ENCODE measurements around the gene P2RY2. TPM values are rescaled to one million over a fixed set of nuclear protein-coding genes. Genes with fewer than 3 reads are reported as not detected.

Gene P2RY2
- total RNA-seq, 1 experiment from 2014 or later = 22.5 TPM

DNA sequence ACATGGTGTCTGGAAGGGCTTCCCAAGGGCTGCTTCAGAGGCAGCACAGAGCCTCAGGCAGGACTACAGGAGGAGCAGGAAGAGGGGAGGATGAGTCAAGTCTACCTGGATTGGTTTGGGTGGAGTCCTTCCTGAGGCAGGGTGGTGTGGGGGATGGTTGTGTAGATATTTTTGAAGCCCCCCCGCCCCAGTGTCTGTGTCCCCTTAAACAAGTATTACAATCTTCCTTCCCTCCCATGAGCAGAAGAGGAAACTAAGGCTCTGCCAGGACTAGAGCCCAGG lies 41.3 kb upstream of the P2RY2 start:
- H3K4me1 ChIP-seq (replicated peaks; ENCODE audit: insufficient read depth) = peaks cover 26% of the 10 kb centered on the region
- H3K36me3 ChIP-seq (ENCODE audit: low read depth) = no peaks in the 10 kb centered on the region
- POLR2A ChIA-PET (ENCODE audit: unreplicated experiment) = interaction anchor here (0.7 to 1.3 kb wide), 2 partner anchors 104 to 451 kb away, joined by 8 to 25 read pairs; no protein-coding TSS in a partner anchor
- H3K4me2 ChIP-seq = peak overlapping the region; percentile 28; the same call in 1 of the 2 replicates
- no TSS peak for BruUV-seq (replicated peaks)
- no peak overlapping the region for H2AFZ ChIP-seq
- H3K27ac ChIP-seq = no peak overlapping the region
- CTCF ChIA-PET = interaction anchor here (0.7 to 4.2 kb wide), 7 partner anchors 113 to 578 kb away, joined by 3 to 22 read pairs (median 4); no protein-coding TSS in a partner anchor
- H4K20me1 ChIP-seq (ENCODE audit: insufficient read depth) = no peaks in the 10 kb centered on the region
- no peaks in the 10 kb centered on the region for H3K27me3 ChIP-seq (ENCODE audit: insufficient read depth, low read depth)
- intact Hi-C loops (cut with micrococcal nuclease; ENCODE audit: unreplicated experiment) = no loop called here
- peaks cover 10% of the 10 kb centered on the region; the same call in 1 of the 2 replicates for H3F3A ChIP-seq (ENCODE audit: insufficient read depth, low read depth)
- TF ChIP-seq, protein P1, sequence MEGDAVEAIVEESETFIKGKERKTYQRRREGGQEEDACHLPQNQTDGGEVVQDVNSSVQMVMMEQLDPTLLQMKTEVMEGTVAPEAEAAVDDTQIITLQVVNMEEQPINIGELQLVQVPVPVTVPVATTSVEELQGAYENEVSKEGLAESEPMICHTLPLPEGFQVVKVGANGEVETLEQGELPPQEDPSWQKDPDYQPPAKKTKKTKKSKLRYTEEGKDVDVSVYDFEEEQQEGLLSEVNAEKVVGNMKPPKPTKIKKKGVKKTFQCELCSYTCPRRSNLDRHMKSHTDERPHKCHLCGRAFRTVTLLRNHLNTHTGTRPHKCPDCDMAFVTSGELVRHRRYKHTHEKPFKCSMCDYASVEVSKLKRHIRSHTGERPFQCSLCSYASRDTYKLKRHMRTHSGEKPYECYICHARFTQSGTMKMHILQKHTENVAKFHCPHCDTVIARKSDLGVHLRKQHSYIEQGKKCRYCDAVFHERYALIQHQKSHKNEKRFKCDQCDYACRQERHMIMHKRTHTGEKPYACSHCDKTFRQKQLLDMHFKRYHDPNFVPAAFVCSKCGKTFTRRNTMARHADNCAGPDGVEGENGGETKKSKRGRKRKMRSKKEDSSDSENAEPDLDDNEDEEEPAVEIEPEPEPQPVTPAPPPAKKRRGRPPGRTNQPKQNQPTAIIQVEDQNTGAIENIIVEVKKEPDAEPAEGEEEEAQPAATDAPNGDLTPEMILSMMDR (conservative IDR thresholded peaks at IDR 0.05) = no peak
- TF ChIP-seq EZH2 (IDR thresholded peaks at IDR 0.05; ENCODE audit: low read depth) = no peak
- no peaks in the 10 kb centered on the region for H3K79me2 ChIP-seq (ENCODE audit: low read depth)
- no peak overlapping the region for H3K4me3 ChIP-seq
- H3K9me3 ChIP-seq (ENCODE audit: insufficient read depth, low read depth) = peaks cover 4% of the 10 kb centered on the region; the same call in 1 of the 2 replicates
- DNase-seq = no peak
- H3K9me2 ChIP-seq (ENCODE audit: insufficient read depth) = no peaks in the 10 kb centered on the region

DNA sequence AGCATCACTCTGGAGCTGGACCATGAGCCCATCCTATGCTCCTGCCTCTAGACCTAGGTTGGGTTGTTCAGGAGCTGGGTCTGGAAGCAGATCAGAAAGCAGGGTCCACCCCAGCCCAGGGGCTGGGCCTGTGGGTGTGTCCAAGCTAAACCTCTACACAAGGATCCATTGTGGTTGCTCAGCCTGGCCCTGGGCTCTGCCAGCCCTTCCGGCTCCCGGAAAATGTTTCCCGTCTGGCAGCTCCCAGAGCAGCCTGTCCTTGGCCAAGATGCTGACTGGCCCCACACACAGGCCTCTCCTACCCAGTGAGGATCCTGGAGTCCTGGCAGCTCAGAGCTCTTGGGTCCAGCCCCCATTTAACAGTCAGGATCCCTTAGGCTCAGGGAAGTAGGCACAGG lies 40.7 kb upstream of the P2RY2 start:
- no peaks in the 10 kb centered on the region for H3K27me3 ChIP-seq (ENCODE audit: insufficient read depth, low read depth)
- no peak overlapping the region for H3K4me3 ChIP-seq
- intact Hi-C loops (cut with micrococcal nuclease; ENCODE audit: unreplicated experiment) = no loop called here
- H3K27ac ChIP-seq = no peak overlapping the region
- H3K79me2 ChIP-seq (ENCODE audit: low read depth) = no peaks in the 10 kb centered on the region
- TF ChIP-seq, protein P1 (conservative IDR thresholded peaks at IDR 0.05) = no peak
- TF ChIP-seq EZH2 (IDR thresholded peaks at IDR 0.05; ENCODE audit: low read depth) = no peak
- H3F3A ChIP-seq (ENCODE audit: insufficient read depth, low read depth) = peaks cover 10% of the 10 kb centered on the region; the same call in 1 of the 2 replicates
- ChIA-PET CTCF (interaction anchor here (0.5 to 4.2 kb wide), 21 partner anchors 9 to 706 kb away, joined by 3 to 22 read pairs (median 4); no protein-coding TSS in a partner anchor), POLR2A (ENCODE audit: unreplicated experiment) (interaction anchor here (0.6 kb wide), 1 partner anchor 25 kb away, joined by 8 read pairs; no protein-coding TSS in a partner anchor)
- DNase-seq = no peak
- no peak overlapping the region for H2AFZ ChIP-seq
- H3K9me2 ChIP-seq (ENCODE audit: insufficient read depth) = no peaks in the 10 kb centered on the region
- 0 out of 2 replicates have a peak overlapping the region, but pooled peaks have one; percentile 28 for H3K4me2 ChIP-seq
- peaks cover 22% of the 10 kb centered on the region for H3K4me1 ChIP-seq (replicated peaks; ENCODE audit: insufficient read depth)
- no TSS peak for BruUV-seq (replicated peaks)
- no peaks in the 10 kb centered on the region for H4K20me1 ChIP-seq (ENCODE audit: insufficient read depth)
- peaks cover 5% of the 10 kb centered on the region; the same call in 1 of the 2 replicates for H3K9me3 ChIP-seq (ENCODE audit: insufficient read depth, low read depth)
- H3K36me3 ChIP-seq (ENCODE audit: low read depth) = no peaks in the 10 kb centered on the region

DNA sequence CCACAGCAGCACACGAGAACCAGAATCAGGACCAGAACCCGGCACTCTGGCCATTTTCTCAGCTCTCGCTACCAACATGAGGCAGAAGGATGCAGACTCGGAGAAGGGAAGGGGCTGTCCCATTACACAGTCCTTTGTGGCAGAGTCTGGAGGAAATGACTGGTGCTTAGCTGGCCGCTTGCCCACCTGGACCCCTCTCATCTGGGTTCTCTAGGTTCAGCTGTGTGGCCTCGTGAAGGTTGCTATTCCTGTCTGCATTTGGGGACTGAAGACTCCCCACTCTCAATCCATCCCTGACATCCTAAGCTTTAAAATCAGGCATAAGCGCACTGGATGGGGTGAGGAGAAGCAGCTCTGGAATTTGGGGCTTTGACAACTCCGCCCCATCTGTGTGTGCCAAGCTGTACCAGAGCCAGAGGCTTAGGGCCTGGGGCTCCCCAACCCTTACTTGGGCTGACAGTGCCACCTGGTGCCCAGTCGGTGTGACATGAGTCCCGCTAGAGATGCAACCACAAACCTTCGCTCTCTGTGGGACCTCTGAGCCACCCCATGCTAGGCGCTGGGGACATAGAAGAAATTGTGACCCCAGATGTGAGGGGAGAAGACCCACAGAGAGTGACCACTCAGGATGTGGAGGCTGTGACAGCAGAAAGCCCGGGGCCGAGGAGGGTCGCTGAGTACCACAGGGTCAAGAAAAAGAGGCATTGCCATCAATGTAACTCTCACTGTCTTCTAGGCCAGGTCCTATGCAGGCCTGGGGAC lies 40.1 kb upstream of the P2RY2 start:
- no TSS peak for BruUV-seq (replicated peaks)
- intact Hi-C loops (cut with micrococcal nuclease; ENCODE audit: unreplicated experiment) = loop anchor here (1.0 to 2.0 kb wide), 7 partner anchors 35 to 707 kb away; partner anchors contain the start of gene FCHSD2
- H3K36me3 ChIP-seq (ENCODE audit: low read depth) = no peaks in the 10 kb centered on the region
- H3K27me3 ChIP-seq (ENCODE audit: insufficient read depth, low read depth) = no peaks in the 10 kb centered on the region
- no peak overlapping the region for H3K4me3 ChIP-seq
- CTCF ChIA-PET = interaction anchor here (0.5 to 4.2 kb wide), 21 partner anchors 8 to 707 kb away, joined by 3 to 22 read pairs (median 4); no protein-coding TSS in a partner anchor
- H3K4me1 ChIP-seq (replicated peaks; ENCODE audit: insufficient read depth) = peaks cover 22% of the 10 kb centered on the region
- TF ChIP-seq, protein P1 (conservative IDR thresholded peaks at IDR 0.05) = peak; percentile 93
- no peak for TF ChIP-seq EZH2 (IDR thresholded peaks at IDR 0.05; ENCODE audit: low read depth)
- peaks cover 10% of the 10 kb centered on the region; the same call in 1 of the 2 replicates for H3F3A ChIP-seq (ENCODE audit: insufficient read depth, low read depth)
- DNase-seq = peak; percentile 69 to 84
- no peak overlapping the region for H2AFZ ChIP-seq
- H3K9me2 ChIP-seq (ENCODE audit: insufficient read depth) = no peaks in the 10 kb centered on the region
- no peaks in the 10 kb centered on the region for H3K79me2 ChIP-seq (ENCODE audit: low read depth)
- H4K20me1 ChIP-seq (ENCODE audit: insufficient read depth) = no peaks in the 10 kb centered on the region
- H3K4me2 ChIP-seq = no peak overlapping the region
- H3K9me3 ChIP-seq (ENCODE audit: insufficient read depth, low read depth) = peaks cover 5% of the 10 kb centered on the region; the same call in 1 of the 2 replicates
- POLR2A ChIA-PET (ENCODE audit: unreplicated experiment) = interaction anchor here (0.6 kb wide), 1 partner anchor 24 kb away, joined by 8 read pairs; no protein-coding TSS in a partner anchor
- no peak overlapping the region for H3K27ac ChIP-seq

All from PC-9 (cell line).